Right ventricle myocardium inferior (tissue), 1 donor: ENCODE results near the gene RASSF10. TPM values are rescaled to one million over a fixed set of nuclear protein-coding genes. Genes with fewer than 3 reads are reported as not detected.

ENCODE experiments used
- ATAC-seq: fragments of 200-7000 bp; cut with Tn5 transposase; one replicate; pipeline ENCODE4 v1.9.1; 2020; ENCODE audit warnings: mild to moderate bottlenecking, moderate library complexity
- DNase-seq: peaks from one replicate; pipeline ENCODE4 v3.0.0; 2021; ENCODE audit errors: missing footprints
- intact Hi-C: fragments of 100-400 bp; cut with DNase I; formaldehyde crosslinking; loops from one replicate; pipeline ENCODE4 v1.11.0; 2022
- long read RNA-seq: library from polyadenylated mRNA; unstranded; transcript quantifications from one replicate; pipeline ENCODE4 v2.0.0, GENCODE V29; 2021
- total RNA-seq: library from RNA; stranded (reverse); fragmentation: NEBNext Ultra II Directional; extraction: Animal tissue kit (Norgen Biotek cat#: 25700); gene quantifications from one replicate; pipeline ENCODE4 v1.2.1, GENCODE V29; 2021
- donor health status: DM: no; HTN: yes; CAD: no; lungs with severe emphysema.

The RASSF10 gene
- 0.19 TPM for total RNA-seq
- long read RNA-seq = 0 reads

DNA sequence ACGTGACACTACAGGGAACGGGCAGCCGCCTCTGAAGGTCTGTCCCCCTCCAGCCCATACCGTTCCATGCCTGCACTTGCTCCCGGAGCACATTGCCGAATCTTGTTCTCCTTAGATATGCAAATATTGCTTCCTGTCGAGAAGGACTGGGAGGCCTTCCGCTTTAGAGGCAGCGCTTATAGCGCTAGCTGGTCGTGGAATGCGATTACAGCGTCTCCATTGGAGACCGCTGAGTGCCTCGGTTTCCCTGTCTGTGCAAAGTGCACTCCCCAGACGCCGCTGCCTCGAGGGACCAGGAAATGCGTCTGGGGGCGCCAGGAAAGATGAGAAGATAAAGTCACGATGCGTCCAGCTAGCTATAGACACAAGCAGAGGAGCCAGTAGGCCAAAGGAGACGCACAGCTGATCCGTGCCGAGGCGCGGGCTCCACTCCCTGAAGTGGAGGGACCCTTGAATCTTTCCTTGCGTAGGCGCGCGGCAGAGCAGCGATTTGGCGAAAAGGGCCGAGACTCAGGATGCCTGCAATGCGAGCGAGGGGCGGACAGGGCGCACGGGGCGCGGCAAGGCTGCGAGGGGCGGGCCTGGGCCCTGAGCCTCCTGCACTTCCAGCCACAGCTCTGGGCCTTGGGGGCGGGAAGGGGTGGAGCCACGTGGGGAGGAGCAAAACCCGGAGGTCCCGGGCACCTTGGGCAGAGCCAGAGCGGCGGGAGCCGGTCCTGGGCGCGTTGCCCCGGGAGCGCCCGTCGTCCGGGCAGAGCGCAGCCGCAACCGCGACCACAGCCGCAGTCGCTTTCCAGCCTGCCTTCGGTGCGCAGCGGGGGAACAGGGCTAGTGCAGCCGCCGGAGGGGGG lies at the start of gene RASSF10:
Gene RASSF10, plus strand, starts transcription at position 692 of the 851 bp plus-strand sequence. CDS start 261 bp downstream, outside the sequence.
- DNase-seq (no peak), ATAC-seq (peak; percentile 73)
- intact Hi-C loops = no loop called here

DNA sequence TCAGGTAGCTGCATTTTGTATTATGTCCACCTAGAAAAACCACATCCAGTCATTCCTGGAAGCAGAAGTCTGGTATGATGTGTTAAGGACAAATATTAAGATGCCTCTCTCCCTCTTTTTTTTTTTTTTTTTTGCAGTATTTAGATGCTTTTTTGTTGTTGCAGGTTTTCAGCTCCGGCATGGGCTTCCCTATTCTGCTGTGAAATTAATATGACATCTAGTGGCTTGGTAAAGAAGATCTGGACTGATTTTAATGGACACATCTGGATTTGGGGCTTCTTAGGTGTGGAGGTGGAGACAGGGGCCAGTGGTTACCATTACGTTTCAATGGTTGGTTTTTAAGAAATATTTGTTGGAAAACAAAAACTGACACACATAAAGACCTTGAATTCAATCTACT lies 47.5 kb upstream of the RASSF10 start:
- DNase-seq (no peak), ATAC-seq (no peak)
- intact Hi-C loops = loop anchor here (10.0 kb wide), 2 partner anchors 223 to 383 kb away; no protein-coding TSS in a partner anchor

DNA sequence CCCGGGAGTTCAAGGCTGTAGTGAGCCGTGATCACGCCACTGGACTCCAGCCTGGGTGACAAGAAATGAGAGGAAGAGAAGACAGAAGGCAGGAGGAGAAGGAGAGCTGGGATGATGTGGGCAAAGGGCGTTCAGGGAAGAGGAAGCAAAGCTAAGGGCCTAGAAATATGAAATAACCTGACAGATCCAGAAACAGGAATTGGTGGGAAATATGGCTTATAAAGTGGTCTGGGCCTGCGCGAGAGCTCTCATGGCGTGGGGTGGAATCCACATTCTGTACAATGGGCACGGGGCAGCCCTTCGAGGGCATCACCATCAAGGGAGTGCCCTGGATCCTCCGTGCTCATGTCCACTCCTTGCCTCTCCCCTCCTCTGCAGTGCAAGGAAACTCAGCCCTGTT lies 46.8 kb upstream of the RASSF10 start:
- intact Hi-C loops = loop anchor here (10.0 kb wide), 2 partner anchors 222 to 382 kb away; no protein-coding TSS in a partner anchor
- ATAC-seq (no peak), DNase-seq (no peak)

DNA sequence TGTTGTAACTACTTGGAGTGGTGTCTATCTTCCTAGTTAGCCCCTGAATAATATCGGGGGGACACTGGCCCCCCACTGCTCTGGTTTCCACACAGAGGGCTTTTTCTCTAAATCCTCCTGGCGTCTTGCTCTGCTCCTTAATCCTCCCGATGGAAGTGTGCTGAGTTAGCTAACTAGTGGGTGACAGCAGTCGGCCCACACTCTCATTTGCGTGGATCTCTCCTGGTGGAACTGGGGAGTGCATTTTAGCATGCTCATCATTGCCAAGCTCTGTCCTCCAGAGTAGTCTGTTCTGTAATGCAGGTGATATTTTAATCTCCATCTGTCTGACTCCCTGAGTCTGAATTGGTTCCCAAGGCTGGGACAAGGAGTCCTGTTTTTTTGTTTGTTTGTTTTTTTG lies 46.1 kb upstream of the RASSF10 start:
- ATAC-seq (no peak), DNase-seq (no peak)
- intact Hi-C loops = loop anchor here (10.0 kb wide), 2 partner anchors 222 to 382 kb away; no protein-coding TSS in a partner anchor

DNA sequence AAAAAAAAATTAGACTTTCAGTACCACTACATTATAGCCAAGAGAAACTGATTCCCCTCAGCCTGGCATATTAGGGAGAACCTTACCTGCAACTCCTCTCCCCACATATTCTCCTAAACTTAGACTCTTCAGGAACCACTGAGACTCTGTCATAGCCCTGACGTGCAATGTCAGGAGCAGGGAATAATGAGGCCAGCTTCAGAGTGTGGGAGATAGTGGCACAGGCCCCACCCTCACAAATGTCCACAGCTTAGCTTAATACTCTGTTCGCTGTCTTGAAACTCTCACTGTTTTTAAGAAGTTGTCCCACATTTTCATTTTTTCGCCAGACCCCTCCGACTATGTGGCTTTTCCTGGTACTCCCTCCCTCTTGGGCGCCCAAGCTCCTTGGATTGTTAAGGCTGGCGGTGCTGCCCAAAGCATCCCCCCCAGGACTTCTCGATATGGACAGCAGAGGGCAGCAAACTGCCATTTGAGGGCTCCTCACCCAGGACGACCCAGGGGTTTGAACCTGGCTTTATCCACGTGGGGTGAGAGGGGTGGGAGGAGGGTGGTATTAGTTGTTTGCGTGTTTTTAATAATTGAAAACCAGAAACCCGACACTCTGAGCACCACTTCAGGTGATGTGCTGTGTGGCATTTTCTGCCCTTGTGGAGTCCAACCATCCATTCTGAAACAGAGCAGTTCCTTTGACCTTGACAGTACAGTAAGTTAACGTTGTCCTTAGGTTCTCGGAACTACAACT lies 45.2 kb upstream of the RASSF10 start:
- ATAC-seq = peak; percentile 80
- DNase-seq = no peak
- intact Hi-C loops = loop anchor here (10.0 kb wide), 2 partner anchors 221 to 381 kb away; no protein-coding TSS in a partner anchor

DNA sequence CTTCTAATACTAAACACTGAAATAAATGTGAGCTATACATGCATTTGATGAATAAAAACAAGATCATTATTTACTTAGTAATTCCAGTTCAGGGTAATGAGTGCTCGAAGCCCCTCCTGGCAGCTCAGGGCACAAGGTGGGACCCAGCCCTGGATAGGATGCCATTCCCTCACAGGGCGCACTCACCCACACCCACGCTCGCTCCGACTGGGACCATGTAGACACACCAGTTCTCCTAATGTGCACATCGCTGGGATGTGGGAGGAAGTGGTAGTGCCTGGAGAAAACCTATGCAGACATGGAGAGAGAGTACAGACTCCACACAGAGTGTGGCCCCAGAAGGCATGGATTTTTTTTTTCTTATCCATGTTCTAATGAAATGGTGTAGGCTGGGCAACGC lies 44.5 kb upstream of the RASSF10 start:
- DNase-seq = no peak
- no peak for ATAC-seq
- intact Hi-C loops = loop anchor here (5.0 to 10.0 kb wide), 3 partner anchors 188 to 380 kb away; no protein-coding TSS in a partner anchor

DNA sequence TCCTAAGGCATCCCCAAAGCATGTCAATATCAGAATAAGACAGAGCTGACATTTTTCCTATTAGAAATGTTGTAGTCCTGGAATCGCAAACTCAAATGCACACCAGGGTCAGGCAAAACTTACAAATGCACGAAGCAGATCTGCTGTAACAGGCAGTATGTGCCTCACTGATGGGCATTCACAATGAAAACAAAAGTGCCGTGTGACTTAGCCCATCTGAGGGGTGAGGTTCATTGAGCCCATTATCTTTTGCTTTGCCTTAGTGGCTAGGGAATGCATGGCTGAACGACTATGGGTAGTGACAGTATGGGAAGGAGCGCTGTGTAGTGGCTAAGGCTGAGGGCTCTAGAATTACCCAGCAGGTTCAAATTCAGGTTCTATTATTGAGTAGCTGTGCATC lies 43.1 kb upstream of the RASSF10 start:
- no peak for DNase-seq
- intact Hi-C loops = loop anchor here (5.0 to 10.0 kb wide), 3 partner anchors 186 to 379 kb away; no protein-coding TSS in a partner anchor
- ATAC-seq = no peak

DNA sequence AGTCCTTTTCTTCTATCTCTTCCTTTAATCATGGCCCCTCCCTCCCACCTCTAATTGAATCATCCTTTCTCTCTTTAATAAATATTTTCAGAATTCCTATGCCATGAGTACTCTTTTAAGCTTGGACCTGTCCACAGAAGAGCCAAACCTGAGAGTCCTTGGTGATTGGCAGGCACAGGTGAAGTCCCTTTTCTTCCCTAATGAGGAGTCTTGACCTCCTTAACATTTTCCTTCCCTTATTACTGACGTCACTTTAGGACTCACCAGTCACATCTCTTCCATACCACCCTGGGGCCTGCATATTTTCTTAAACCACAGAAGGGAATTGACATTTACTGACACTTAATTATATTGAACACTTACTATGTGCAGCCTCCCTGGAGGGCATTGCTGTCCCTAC lies 41.0 kb upstream of the RASSF10 start:
- intact Hi-C loops = loop anchor here (5.0 to 10.0 kb wide), 3 partner anchors 184 to 377 kb away; no protein-coding TSS in a partner anchor
- ATAC-seq (no peak), DNase-seq (no peak)

DNA sequence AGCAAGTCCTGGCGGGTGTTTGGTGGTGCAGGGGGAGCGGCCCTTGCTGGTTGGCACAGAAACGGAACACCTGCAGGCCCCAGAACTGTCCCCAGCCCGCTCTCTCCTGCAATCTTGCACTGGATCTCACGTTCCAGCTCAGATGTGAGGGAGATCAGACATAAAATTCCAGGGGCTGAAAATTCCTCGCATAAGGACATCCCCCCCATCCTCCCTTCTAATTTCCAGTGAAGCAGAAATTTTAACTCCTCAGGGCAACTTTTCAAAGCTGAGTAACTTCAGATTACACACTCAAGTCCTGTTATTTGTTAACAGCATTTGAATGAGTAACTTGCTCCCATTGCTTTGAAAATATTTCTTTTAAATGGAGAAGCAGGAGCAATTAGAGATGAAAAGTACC lies 40.3 kb upstream of the RASSF10 start:
- DNase-seq (no peak), ATAC-seq (no peak)
- intact Hi-C loops = loop anchor here (5.0 to 10.0 kb wide), 3 partner anchors 183 to 376 kb away; no protein-coding TSS in a partner anchor

DNA sequence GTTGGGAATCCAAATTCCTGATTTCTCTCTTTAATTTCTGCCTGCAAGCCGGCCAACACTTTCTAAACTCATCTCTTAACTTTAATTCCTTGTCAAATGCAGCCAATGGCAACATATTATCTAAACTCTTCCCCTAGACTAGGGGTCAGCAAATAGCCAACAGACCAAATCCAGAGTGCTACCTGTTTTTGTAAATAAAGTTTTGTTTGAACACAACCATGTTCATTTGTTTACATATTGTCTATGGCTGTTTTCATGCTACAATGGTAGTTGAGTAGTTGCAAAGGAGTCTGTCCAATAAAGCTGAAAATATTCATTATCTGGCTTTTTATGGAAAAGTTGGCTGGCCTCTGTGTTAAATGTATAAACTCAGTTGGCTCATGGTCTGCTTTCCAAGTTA lies 37.2 kb upstream of the RASSF10 start:
- intact Hi-C loops = no loop called here
- ATAC-seq (no peak), DNase-seq (no peak)

DNA sequence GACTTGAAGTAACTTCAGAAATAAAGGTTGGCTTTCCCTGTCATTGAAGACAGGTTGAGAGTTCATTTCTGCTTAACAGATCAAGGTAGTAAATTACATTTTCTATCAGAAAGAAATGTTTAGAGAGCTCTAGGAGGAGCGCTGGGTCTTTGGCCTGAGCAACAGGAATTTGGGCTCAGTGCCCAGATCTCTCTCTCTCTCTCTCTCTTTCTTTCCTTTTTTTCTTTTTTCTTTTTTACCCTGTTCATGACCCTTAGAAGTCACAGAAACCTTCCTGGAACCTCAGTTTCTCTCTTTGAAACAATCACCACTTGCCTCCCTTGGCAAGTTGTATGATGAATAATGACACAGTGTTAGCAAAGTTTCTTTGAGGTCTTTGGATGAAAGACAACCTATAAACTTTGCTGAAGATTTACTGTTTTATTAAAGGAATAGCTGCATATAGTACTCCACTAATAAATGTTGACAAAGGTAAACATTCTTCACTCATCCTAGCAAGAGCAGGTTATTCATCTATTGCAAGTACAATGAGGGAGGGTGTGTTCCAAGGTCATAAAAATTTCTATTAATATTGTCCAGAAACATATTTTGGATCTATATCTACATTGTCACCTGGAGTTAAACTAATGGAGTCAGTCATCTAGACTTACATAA lies 35.5 kb upstream of the RASSF10 start:
- DNase-seq = no peak
- ATAC-seq = no peak
- intact Hi-C loops = no loop called here

DNA sequence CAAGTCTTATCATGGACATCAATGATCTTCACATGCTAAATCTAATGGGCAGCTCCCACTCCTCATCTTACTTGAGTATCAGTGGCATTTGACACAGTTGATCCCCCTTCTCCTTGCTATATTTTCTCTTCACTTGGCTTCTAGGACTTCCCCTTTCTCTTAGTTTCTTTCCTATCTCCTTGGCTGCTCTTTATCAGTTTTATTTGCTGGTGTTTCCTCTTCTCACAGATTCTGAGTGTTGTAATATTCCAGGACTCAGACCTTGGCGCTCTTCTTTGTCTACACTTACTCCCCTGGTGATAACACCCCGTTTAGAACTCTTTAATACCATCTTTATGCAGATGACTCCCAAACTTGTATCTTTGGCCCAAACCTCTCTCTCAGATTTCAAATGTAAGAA lies 33.9 kb upstream of the RASSF10 start:
- intact Hi-C loops = no loop called here
- ATAC-seq = no peak
- DNase-seq = no peak

DNA sequence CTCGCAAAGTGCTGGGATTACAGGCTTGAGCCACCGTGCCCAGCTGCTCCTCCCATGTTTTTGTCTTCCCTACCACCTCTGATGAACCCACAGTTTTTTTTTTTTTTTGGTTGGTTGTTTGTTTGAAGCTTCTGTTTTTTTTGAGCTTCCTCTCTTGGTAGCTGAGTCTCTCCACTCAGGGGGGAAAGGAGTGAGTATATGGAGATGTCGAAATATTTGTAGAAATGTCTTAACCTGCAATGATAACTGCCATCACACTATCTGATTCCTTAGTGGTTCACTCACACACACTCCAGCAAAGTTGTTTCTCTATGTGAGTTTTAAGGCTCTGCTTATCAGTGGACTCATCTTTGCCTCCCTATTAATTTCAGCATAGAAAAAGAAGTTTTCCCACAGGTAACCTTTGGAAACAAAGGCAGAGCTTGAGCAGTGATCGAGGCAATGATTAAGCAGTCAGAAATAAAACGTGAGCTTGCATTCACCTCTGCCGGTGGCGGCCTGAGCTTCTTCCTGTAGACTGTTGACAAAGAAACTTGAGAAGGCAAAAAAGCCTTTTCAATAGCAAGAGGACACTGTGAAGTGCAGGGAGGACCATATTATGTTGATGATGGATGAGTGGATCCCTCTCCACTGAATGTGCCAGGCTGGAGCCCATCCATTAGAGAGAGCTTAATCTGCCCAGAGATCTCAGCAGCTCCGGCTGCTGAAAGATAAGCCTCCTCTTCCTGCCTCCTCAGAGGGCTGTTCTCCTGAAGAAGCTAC lies 29.0 kb upstream of the RASSF10 start:
- ATAC-seq (no peak), DNase-seq (no peak)
- intact Hi-C loops = no loop called here

DNA sequence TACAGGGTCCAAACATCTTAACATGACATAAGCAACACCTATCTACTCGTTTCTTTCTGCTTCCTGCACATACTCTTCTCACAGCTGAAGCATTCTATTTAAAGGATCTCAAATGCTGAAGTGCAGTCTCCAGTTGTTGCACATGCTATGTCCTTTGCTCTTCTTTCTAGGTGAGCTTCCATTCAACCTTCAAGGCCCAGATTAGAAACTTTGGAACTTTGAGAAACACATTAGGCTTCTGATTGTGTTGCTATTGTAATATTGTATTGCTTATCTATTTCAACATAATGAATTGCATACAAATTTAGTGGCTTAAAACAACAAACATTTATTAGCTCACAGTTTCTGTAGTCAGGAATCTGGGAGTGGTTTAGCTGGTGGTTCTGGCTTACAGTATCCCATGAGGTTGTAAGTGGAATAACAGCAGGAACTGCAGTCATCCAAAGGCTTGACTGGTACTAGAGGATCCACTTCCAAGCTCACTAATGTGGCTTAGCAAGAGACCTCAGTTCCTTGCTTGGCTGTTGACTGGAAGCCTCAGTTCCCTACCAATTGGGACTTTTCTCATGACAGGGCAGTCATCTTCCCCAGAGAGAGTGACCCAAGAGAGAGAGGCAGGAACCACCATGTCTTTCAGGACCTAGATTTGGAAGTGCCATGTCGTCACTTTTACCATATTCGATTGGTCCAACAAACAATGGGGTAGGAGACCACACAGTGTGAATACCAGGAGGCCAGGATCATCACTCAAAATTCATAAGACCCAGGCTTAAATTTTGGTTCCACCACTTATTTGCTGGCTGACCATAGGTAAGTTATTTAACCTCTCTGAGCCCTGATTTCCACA lies 27.2 kb upstream of the RASSF10 start:
- DNase-seq = no peak
- no peak for ATAC-seq
- intact Hi-C loops = no loop called here

DNA sequence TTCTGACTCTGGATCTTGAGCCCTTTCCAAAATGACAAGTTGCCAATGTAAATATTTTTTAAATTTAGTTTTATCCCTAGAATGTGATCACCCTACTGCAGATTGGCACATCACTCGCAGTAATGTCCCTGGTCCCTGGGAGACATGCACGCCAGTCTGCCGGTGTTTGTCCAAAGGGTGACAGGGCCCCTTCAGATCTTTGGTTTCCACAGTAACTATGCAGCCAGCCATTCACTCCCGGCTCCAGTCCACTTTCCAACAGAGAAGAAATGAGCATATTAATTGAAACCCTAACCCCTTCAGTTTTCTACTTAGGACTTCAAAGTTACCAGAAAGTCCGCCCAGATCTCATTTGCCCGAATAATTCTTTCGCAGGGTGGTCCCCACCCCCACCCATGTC lies 25.8 kb upstream of the RASSF10 start:
- DNase-seq = no peak
- intact Hi-C loops = no loop called here
- no peak for ATAC-seq

DNA sequence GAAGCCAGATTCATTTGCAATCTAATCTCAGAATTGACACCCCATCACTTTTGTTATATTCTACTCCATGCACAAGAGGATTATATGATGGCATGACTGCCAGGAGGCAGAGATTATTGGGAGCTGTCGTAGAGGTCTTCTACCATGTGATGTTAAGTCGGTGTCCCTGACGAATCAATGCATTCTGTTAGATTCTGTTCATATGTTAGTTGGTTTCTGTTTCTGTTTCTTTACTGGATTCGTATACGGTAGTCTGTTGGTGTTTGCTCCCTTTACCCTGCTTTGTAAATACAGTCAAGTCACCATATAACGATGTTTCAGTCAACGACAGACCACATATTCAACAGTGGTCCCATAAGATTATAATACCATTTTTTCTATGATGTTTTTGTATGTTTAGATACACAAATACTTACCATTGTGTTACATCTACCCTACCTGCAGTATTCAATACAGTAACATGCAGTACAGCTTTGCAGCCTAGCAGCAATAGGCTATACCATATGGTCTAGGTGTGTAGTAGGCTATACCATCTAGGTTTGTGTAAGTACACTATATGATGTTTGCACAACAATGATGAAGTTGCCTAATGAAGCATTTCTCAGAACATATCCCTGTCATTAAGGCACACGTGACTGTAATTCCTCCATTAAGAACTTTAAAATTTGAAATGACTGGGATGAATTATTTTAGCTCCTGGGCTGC lies 22.8 kb upstream of the RASSF10 start:
- DNase-seq = no peak
- no peak for ATAC-seq
- intact Hi-C loops = no loop called here
